PC-3 (cell line): ENCODE measurements around the gene GATD1. TPM values are rescaled to one million over a fixed set of nuclear protein-coding genes. Genes with fewer than 3 reads are reported as not detected.

ENCODE experiments used
- ATAC-seq: fragments of 200-7000 bp; cut with Tn5 transposase; 2 replicates; pipeline ENCODE4 v1.9.1; 2020; ENCODE audit warnings: mild to moderate bottlenecking, moderate library complexity
- BruUV-seq: library from RNA; stranded (reverse); fragments of 400-500 nt; replicated peaks from 2 replicates; lab custom pipeline; 2021; lab: Mats Ljungman, UMichigan
- CTCF ChIA-PET: fragments of 300-600 bp; sonication (Branson Sonifier 250); formaldehyde crosslinking; loops from one replicate; lab custom pipeline; 2022; ENCODE audit warnings: antibody characterized with exemption; lab: Charles Lee
- POLR2A ChIA-PET: fragments of 300-600 bp; sonication (Branson Sonifier 250); formaldehyde crosslinking; loops from one replicate; lab custom pipeline; 2022; ENCODE audit warnings: antibody characterized with exemption; ENCODE audit not compliant: unreplicated experiment; lab: Charles Lee
- DNase-seq: peaks from one replicate; pipeline ENCODE4 v3.0.0-alpha.2; 2015
- H2AFZ ChIP-seq: fragments of 300-600 bp; sonication (generic); 2 replicates; pipeline ENCODE4 v1.6.0; 2016; ENCODE audit warnings: antibody characterized with exemption, low read length
- H3F3A ChIP-seq: fragments of 300-600 bp; sonication (generic); one replicate; pipeline ENCODE4 v1.6.0; 2017; ENCODE audit warnings: antibody characterized with exemption, low read length, control low read depth, mild to moderate bottlenecking; ENCODE audit not compliant: unreplicated experiment
- H3K27ac ChIP-seq: fragments of 300-600 bp; sonication (generic); 2 replicates; pipeline ENCODE4 v1.5.1; 2016; ENCODE audit warnings: mild to moderate bottlenecking, low read length
- H3K27me3 ChIP-seq: fragments of 300-600 bp; sonication (generic); 2 replicates; pipeline ENCODE4 v1.6.1; 2016; ENCODE audit warnings: low read length, mixed read lengths
- H3K36me3 ChIP-seq: fragments of 300-600 bp; sonication (generic); 2 replicates; pipeline ENCODE4 v1.6.1; 2016; ENCODE audit warnings: low read depth, mixed run types, low read length, mixed read lengths
- H3K4me1 ChIP-seq: fragments of 300-600 bp; sonication (generic); 2 replicates; pipeline ENCODE4 v1.5.1; 2016; ENCODE audit warnings: low read length; ENCODE audit not compliant: insufficient read depth
- H3K4me2 ChIP-seq: fragments of 300-600 bp; sonication (generic); 2 replicates; pipeline ENCODE4 v1.6.0; 2016; ENCODE audit warnings: low read length
- H3K4me3 ChIP-seq: fragments of 300-600 bp; sonication (generic); 2 replicates; pipeline ENCODE4 v1.5.1; 2016; ENCODE audit warnings: mild to moderate bottlenecking, low read length, mixed read lengths
- H3K79me2 ChIP-seq: fragments of 300-600 bp; sonication (generic); 2 replicates; pipeline ENCODE4 v1.6.1; 2017; ENCODE audit warnings: low read length, mixed read lengths
- H3K9ac ChIP-seq: fragments of 300-600 bp; sonication (generic); 2 replicates; pipeline ENCODE4 v1.6.0; 2016; ENCODE audit warnings: mild to moderate bottlenecking, low read length
- H3K9me2 ChIP-seq: fragments of 300-600 bp; sonication (generic); replicated peaks from 2 replicates; pipeline ENCODE4 v1.6.1; 2016; ENCODE audit warnings: mixed run types, low read length, mixed read lengths
- H3K9me3 ChIP-seq: fragments of 300-600 bp; sonication (generic); 2 replicates; pipeline ENCODE4 v1.6.1; 2016; ENCODE audit warnings: low read length, mixed read lengths
- H4K20me1 ChIP-seq: fragments of 300-600 bp; sonication (generic); 2 replicates; pipeline ENCODE4 v1.6.1; 2016; ENCODE audit warnings: low read length, mixed read lengths
- CTCF ChIP-seq: fragments of 300-600 bp; sonication (generic); conservative IDR thresholded peaks from 2 replicates; pipeline ENCODE4 v1.5.1; 2017; ENCODE audit warnings: antibody characterized with exemption, low read depth, mild to moderate bottlenecking, low read length
- EZH2 ChIP-seq: fragments of 300-600 bp; sonication (generic); IDR thresholded peaks from one replicate; pipeline ENCODE4 v1.6.1; 2017; ENCODE audit warnings: antibody characterized with exemption, mild to moderate bottlenecking, low read length; ENCODE audit not compliant: unreplicated experiment
- EZH2phosphoT487 ChIP-seq: fragments of 300-600 bp; sonication (generic); IDR thresholded peaks from 2 replicates; pipeline ENCODE4 v1.6.1; 2018; ENCODE audit warnings: mild to moderate bottlenecking, antibody characterized with exemption, low read length, borderline replicate concordance
- intact Hi-C: fragments of 100-400 bp; cut with micrococcal nuclease; formaldehyde crosslinking; loops from 2 replicates; pipeline ENCODE4 v1.9.0; 2023
- total RNA-seq: library from RNA; depleted of rRNA; stranded (reverse); fragments of >200 nt; gene quantifications from 2 replicates; pipeline ENCODE4 v1.2.3, GENCODE V29; 2014

GATD1 gene
- total RNA-seq, 1 experiment from 2014 or later: 39.7 TPM

- no peak overlapping the region for H3K4me3 ChIP-seq
- no TSS peak for BruUV-seq
- H2AFZ ChIP-seq: no peak overlapping the region
- H3F3A ChIP-seq: peaks cover 4% of the 10 kb centered on the region
- peaks cover 19% of the 10 kb centered on the region for H3K4me1 ChIP-seq
- H3K79me2 ChIP-seq: peaks cover 24% of the 10 kb centered on the region
- H3K27me3 ChIP-seq: no peaks in the 10 kb centered on the region
- ChIA-PET CTCF (no interaction called here), POLR2A (no interaction called here)
- no peaks in the 10 kb centered on the region for H3K9me2 ChIP-seq
- H3K4me2 ChIP-seq: no peak overlapping the region
- TF ChIP-seq EZH2 (no peak), CTCF (no peak), EZH2phosphoT487 (no peak)
- no peaks in the 10 kb centered on the region for H4K20me1 ChIP-seq
- no peak overlapping the region for H3K9ac ChIP-seq
- no peaks in the 10 kb centered on the region; the same call in 1 of the 2 replicates for H3K36me3 ChIP-seq
- H3K27ac ChIP-seq: no peak overlapping the region
- DNase-seq (no peak), ATAC-seq (no peak)
- no peaks in the 10 kb centered on the region for H3K9me3 ChIP-seq
- intact Hi-C loops: no loop called here
Observed at GRCh38 chr11:793556-793955, 16.3 kb upstream of the GATD1 start.

GRCh38 chr11:792873-793272 is 15.6 kb upstream of the GATD1 start:
- no peak overlapping the region for H3K27ac ChIP-seq
- no TSS peak for BruUV-seq
- no peak overlapping the region for H3K9ac ChIP-seq
- peaks cover 4% of the 10 kb centered on the region for H3F3A ChIP-seq
- intact Hi-C loops: no loop called here
- peaks cover 19% of the 10 kb centered on the region for H3K4me1 ChIP-seq
- no peaks in the 10 kb centered on the region for H4K20me1 ChIP-seq
- TF ChIP-seq EZH2: no peak
- TF ChIP-seq CTCF: no peak
- TF ChIP-seq EZH2phosphoT487: no peak
- peaks cover 24% of the 10 kb centered on the region for H3K79me2 ChIP-seq
- no peaks in the 10 kb centered on the region; the same call in 1 of the 2 replicates for H3K36me3 ChIP-seq
- H2AFZ ChIP-seq: no peak overlapping the region
- no peak overlapping the region for H3K4me3 ChIP-seq
- no peak overlapping the region for H3K4me2 ChIP-seq
- POLR2A ChIA-PET: no interaction called here
- DNase-seq (no peak), ATAC-seq (no peak)
- CTCF ChIA-PET: no interaction called here
- no peaks in the 10 kb centered on the region for H3K27me3 ChIP-seq
- no peaks in the 10 kb centered on the region for H3K9me2 ChIP-seq
- no peaks in the 10 kb centered on the region for H3K9me3 ChIP-seq

GRCh38 chr11:792535-792821 is 15.2 kb upstream of the GATD1 start:
- Histone ChIP-seq H3K4me2 (no peak overlapping the region), H3K4me3 (no peak overlapping the region), H3K9ac (no peak overlapping the region), H3K9me3 (no peaks in the 10 kb centered on the region), H3K36me3 (no peaks in the 10 kb centered on the region; the same call in 1 of the 2 replicates), H3K4me1 (peaks cover 19% of the 10 kb centered on the region), H3K79me2 (peaks cover 21% of the 10 kb centered on the region), H3K27ac (no peak overlapping the region), H2AFZ (no peak overlapping the region), H3F3A (peaks cover 4% of the 10 kb centered on the region), H3K27me3 (no peaks in the 10 kb centered on the region), H3K9me2 (no peaks in the 10 kb centered on the region), H4K20me1 (no peaks in the 10 kb centered on the region)
- DNase-seq: no peak
- intact Hi-C loops: no loop called here
- ATAC-seq: no peak
- ChIA-PET POLR2A (no interaction called here), CTCF (no interaction called here)
- no peak for TF ChIP-seq EZH2
- TF ChIP-seq EZH2phosphoT487: no peak
- no peak for TF ChIP-seq CTCF
- BruUV-seq: no TSS peak
